H9 (cell line): ENCODE data around the gene MMP15. TPM values are rescaled to one million over a fixed set of nuclear protein-coding genes. Genes with fewer than 3 reads are reported as not detected.

Experiments
- DNase-seq: peaks from one replicate; pipeline ENCODE4 v3.0.0-alpha.2; 2017
- H2AFZ ChIP-seq: one replicate; pipeline ENCODE4 v1.6.1; 2013; ENCODE audit warnings: mild to moderate bottlenecking, low read length, control low read depth, moderate library complexity
- H2AK5ac ChIP-seq: 2 replicates; pipeline ENCODE4 v1.6.1; 2013; ENCODE audit warnings: low read length, control low read depth, mixed read lengths; ENCODE audit not compliant: insufficient read length
- H2BK120ac ChIP-seq: one replicate; pipeline ENCODE4 v1.6.1; 2013; ENCODE audit warnings: low read depth, mild to moderate bottlenecking, low read length, control low read depth, inconsistent platforms; ENCODE audit not compliant: poor library complexity, severe bottlenecking
- H2BK12ac ChIP-seq: 2 replicates; pipeline ENCODE4 v1.6.1; 2013; ENCODE audit warnings: low read length, control low read depth, mixed read lengths, low read depth; ENCODE audit not compliant: insufficient read length
- H2BK15ac ChIP-seq: 2 replicates; pipeline ENCODE4 v1.6.1; 2013; ENCODE audit warnings: low read depth, low read length, control low read depth
- H2BK20ac ChIP-seq: one replicate; pipeline ENCODE4 v1.6.1; 2013; ENCODE audit warnings: low read depth, mild to moderate bottlenecking, low read length, control low read depth, inconsistent platforms; ENCODE audit not compliant: poor library complexity, severe bottlenecking
- H2BK5ac ChIP-seq: 2 replicates; pipeline ENCODE4 v1.6.1; 2013; ENCODE audit warnings: low read length, control low read depth, mixed read lengths; ENCODE audit not compliant: insufficient read length
- H3K14ac ChIP-seq: 2 replicates; pipeline ENCODE4 v1.6.1; 2013; ENCODE audit warnings: low read length, control low read depth; ENCODE audit not compliant: insufficient read depth
- H3K18ac ChIP-seq: 2 replicates; pipeline ENCODE4 v1.6.1; 2013; ENCODE audit warnings: low read depth, mild to moderate bottlenecking, mixed read lengths, low read length, control low read depth; ENCODE audit not compliant: insufficient read length
- H3K23ac ChIP-seq: 2 replicates; pipeline ENCODE4 v1.6.1; 2013; ENCODE audit warnings: low read length, control low read depth, mixed read lengths, low read depth; ENCODE audit not compliant: insufficient read length
- H3K23me2 ChIP-seq: 2 replicates; pipeline ENCODE4 v1.6.1; 2013; ENCODE audit warnings: low read depth, mild to moderate bottlenecking, mixed read lengths, low read length, control low read depth; ENCODE audit not compliant: insufficient read length, poor library complexity, severe bottlenecking
- H3K27ac ChIP-seq: 2 replicates; pipeline ENCODE4 v1.5.1; 2013; ENCODE audit warnings: low read length, control low read depth, mixed read lengths, low read depth; ENCODE audit not compliant: insufficient read length
- H3K27me3 ChIP-seq: 2 replicates; pipeline ENCODE4 v1.6.1; 2013; ENCODE audit warnings: low read length, control low read depth, inconsistent platforms; ENCODE audit not compliant: insufficient read depth
- H3K4ac ChIP-seq: 2 replicates; pipeline ENCODE4 v1.6.1; 2013; ENCODE audit warnings: low read depth, mild to moderate bottlenecking, control low read depth, inconsistent platforms, low read length, moderate library complexity
- H3K4me1 ChIP-seq: 2 replicates; pipeline ENCODE4 v1.6.1; 2013; ENCODE audit warnings: low read length, control low read depth, inconsistent platforms; ENCODE audit not compliant: insufficient read depth
- H3K4me2 ChIP-seq: 2 replicates; pipeline ENCODE4 v1.6.1; 2013; ENCODE audit warnings: low read length, control low read depth, mixed read lengths; ENCODE audit not compliant: insufficient read length, insufficient read depth
- H3K56ac ChIP-seq: 2 replicates; pipeline ENCODE4 v1.6.1; 2013; ENCODE audit warnings: low read depth, mild to moderate bottlenecking, mixed read lengths, low read length, control low read depth; ENCODE audit not compliant: insufficient read length
- H3K79me1 ChIP-seq: 2 replicates; pipeline ENCODE4 v1.6.1; 2013; ENCODE audit warnings: low read depth, mild to moderate bottlenecking, moderate library complexity, low read length, control low read depth, inconsistent platforms; ENCODE audit not compliant: insufficient read depth, poor library complexity, severe bottlenecking
- H3K79me2 ChIP-seq: 2 replicates; pipeline ENCODE4 v1.6.1; 2013; ENCODE audit warnings: low read length, control low read depth, inconsistent platforms; ENCODE audit not compliant: insufficient read depth
- H3K9ac ChIP-seq: 2 replicates; pipeline ENCODE4 v1.6.1; 2013; ENCODE audit warnings: low read length, control low read depth, mixed read lengths; ENCODE audit not compliant: insufficient read length; ENCODE audit errors: extremely low read depth
- H3K9me3 ChIP-seq: one replicate; pipeline ENCODE4 v1.6.1; 2013; ENCODE audit warnings: low read depth, low read length, inconsistent platforms; ENCODE audit not compliant: control insufficient read depth
- H3T11ph ChIP-seq: one replicate; pipeline ENCODE4 v1.6.1; 2013; ENCODE audit warnings: mild to moderate bottlenecking, low read length, control low read depth, inconsistent platforms
- H4K20me1 ChIP-seq: one replicate; pipeline ENCODE4 v1.6.1; 2013; ENCODE audit not compliant: control insufficient read depth, insufficient read length, insufficient read depth
- H4K5ac ChIP-seq: 2 replicates; pipeline ENCODE4 v1.6.1; 2013; ENCODE audit warnings: low read depth, mild to moderate bottlenecking, mixed read lengths, low read length, control low read depth; ENCODE audit not compliant: insufficient read length
- H4K8ac ChIP-seq: replicated peaks from 2 replicates; pipeline ENCODE4 v1.6.1; 2013; ENCODE audit warnings: low read length, control low read depth, mixed read lengths, low read depth; ENCODE audit not compliant: insufficient read length
- H4K91ac ChIP-seq: 2 replicates; pipeline ENCODE4 v1.6.1; 2013; ENCODE audit warnings: low read depth, mild to moderate bottlenecking, moderate library complexity, mixed read lengths, low read length, control low read depth; ENCODE audit not compliant: insufficient read length
- H3K27ac Mint-ChIP-seq, 3 experiments: 2 replicates in 2 of 3; 3 replicates in 1 of 3; pipeline ENCODE4 v1.8.0; 2020 to 2021; ENCODE audit warnings: mixed read lengths in 3 of 3, mild to moderate bottlenecking in 1 of 3, moderate library complexity in 1 of 3
- H3K27me3 Mint-ChIP-seq: 2 replicates; pipeline ENCODE4 v1.8.0; 2021; ENCODE audit warnings: low read depth, mild to moderate bottlenecking, moderate library complexity, mixed read lengths
- H3K36me3 Mint-ChIP-seq, 3 experiments: 2 replicates in 2 of 3; 3 replicates in 1 of 3; pipeline ENCODE4 v1.8.0; 2020 to 2021; ENCODE audit warnings: low read depth in 3 of 3, mixed read lengths in 3 of 3; ENCODE audit not compliant: insufficient read depth in 1 of 3
- H3K4me1 Mint-ChIP-seq, 2 experiments: 2 replicates each; pipeline ENCODE4 v1.8.0; 2020; ENCODE audit warnings: mixed read lengths in 2 of 2
- H3K4me3 Mint-ChIP-seq, 2 experiments: 2 replicates in 1 of 2; 3 replicates in 1 of 2; pipeline ENCODE4 v1.8.0; 2020 to 2021; ENCODE audit warnings: mild to moderate bottlenecking in 2 of 2, mixed read lengths in 2 of 2, moderate library complexity in 1 of 2
- H3K9me3 Mint-ChIP-seq, 2 experiments: 2 replicates in 1 of 2; 3 replicates in 1 of 2; pipeline ENCODE4 v1.8.0; 2020; ENCODE audit warnings: mild to moderate bottlenecking in 2 of 2, mixed read lengths in 2 of 2, moderate library complexity in 1 of 2
- WGBS: extraction: QIAGEN DNeasy Blood & Tissue Kit; methylation state at CpG from one replicate; pipeline ENCODE4 v1.1.7; 2013; ENCODE audit warnings: missing lambda C conversion rate, low lambda C conversion rate, mixed read lengths; ENCODE audit not compliant: insufficient read length; ENCODE audit errors: extremely low coverage; 5-methylcytosine and 5-hydroxymethylcytosine counted together
- total RNA-seq: library from RNA; stranded (reverse); gene quantifications from 2 replicates; pipeline ENCODE4 v1.2.1, GENCODE V29; 2021
- TF ChIP-seq, protein P1 (sequence below): fragments of 200-600 bp; sonication (generic); conservative IDR thresholded peaks from 3 replicates; pipeline ENCODE4 v1.8.0; 2021; ENCODE audit warnings: antibody characterized with exemption, mild to moderate bottlenecking

The MMP15 gene
- total RNA-seq, 1 experiment from 2014 or later, result 32.9 TPM

- no peak overlapping the region for H2BK5ac ChIP-seq
- Mint-ChIP-seq H3K4me1 (no peaks in the 10 kb centered on the region), H3K9me3 (no peaks in the 10 kb centered on the region; a peak in 1 of 5 replicates), H3K36me3 (peaks cover 13 to 74% (median 56%) of the 10 kb centered on the region in 3 experiments), H3K27me3 (no peaks in the 10 kb centered on the region), H3K4me3 (no peak overlapping the region), H3K27ac (no peak overlapping the region)
- H4K20me1 ChIP-seq, result no peaks in the 10 kb centered on the region
- H3K27ac ChIP-seq, result no peak overlapping the region
- no peaks in the 10 kb centered on the region for H3K27me3 ChIP-seq
- H3K18ac ChIP-seq, result no peak overlapping the region
- H3T11ph ChIP-seq, result no peak overlapping the region
- H2BK15ac ChIP-seq, result no peak overlapping the region
- no peak overlapping the region for H4K8ac ChIP-seq
- DNase-seq, result no peak
- H3K4me2 ChIP-seq, result no peak overlapping the region
- H3K23me2 ChIP-seq, result no peaks in the 10 kb centered on the region
- no peak overlapping the region for H2BK12ac ChIP-seq
- WGBS, result no CpG with 5 or more reads among the region's 14 CpGs
- no peak overlapping the region for H2BK120ac ChIP-seq
- no peak overlapping the region for H3K23ac ChIP-seq
- no peak overlapping the region for H2AK5ac ChIP-seq
- no peaks in the 10 kb centered on the region for H3K79me1 ChIP-seq
- H3K14ac ChIP-seq, result no peak overlapping the region
- H2BK20ac ChIP-seq, result no peak overlapping the region
- TF ChIP-seq, protein P1, sequence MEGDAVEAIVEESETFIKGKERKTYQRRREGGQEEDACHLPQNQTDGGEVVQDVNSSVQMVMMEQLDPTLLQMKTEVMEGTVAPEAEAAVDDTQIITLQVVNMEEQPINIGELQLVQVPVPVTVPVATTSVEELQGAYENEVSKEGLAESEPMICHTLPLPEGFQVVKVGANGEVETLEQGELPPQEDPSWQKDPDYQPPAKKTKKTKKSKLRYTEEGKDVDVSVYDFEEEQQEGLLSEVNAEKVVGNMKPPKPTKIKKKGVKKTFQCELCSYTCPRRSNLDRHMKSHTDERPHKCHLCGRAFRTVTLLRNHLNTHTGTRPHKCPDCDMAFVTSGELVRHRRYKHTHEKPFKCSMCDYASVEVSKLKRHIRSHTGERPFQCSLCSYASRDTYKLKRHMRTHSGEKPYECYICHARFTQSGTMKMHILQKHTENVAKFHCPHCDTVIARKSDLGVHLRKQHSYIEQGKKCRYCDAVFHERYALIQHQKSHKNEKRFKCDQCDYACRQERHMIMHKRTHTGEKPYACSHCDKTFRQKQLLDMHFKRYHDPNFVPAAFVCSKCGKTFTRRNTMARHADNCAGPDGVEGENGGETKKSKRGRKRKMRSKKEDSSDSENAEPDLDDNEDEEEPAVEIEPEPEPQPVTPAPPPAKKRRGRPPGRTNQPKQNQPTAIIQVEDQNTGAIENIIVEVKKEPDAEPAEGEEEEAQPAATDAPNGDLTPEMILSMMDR, result no peak
- H3K9me3 ChIP-seq, result no peaks in the 10 kb centered on the region
- H3K56ac ChIP-seq, result no peak overlapping the region
- no peak overlapping the region for H3K9ac ChIP-seq
- no peaks in the 10 kb centered on the region for H3K4me1 ChIP-seq
- no peak overlapping the region for H4K5ac ChIP-seq
- no peak overlapping the region for H3K4ac ChIP-seq
- no peaks in the 10 kb centered on the region for H3K79me2 ChIP-seq
- no peak overlapping the region for H2AFZ ChIP-seq
- no peak overlapping the region for H4K91ac ChIP-seq
Observed at GRCh38 chr16:58040945-58041627, 15.5 kb downstream of the MMP15 start.
